Tibial nerve (tissue), 4 donors: ENCODE results near the gene KCNMA1.

ENCODE experiments used
- EP300 ChIP-seq, 2 donors: sonication (generic); formaldehyde crosslinking; IDR thresholded peaks; one replicate each; pipeline ENCODE4 v1.6.1; 2017; ENCODE audit warnings: antibody characterized with exemption in 2 of 2, mild to moderate bottlenecking in 1 of 2
- POLR2A ChIP-seq, 2 donors: fragments of 450-650 bp; IDR thresholded peaks; one replicate each; pipeline ENCODE4 v1.6.1; 2017; ENCODE audit warnings: antibody characterized with exemption in 2 of 2, mild to moderate bottlenecking in 2 of 2, moderate library complexity in 2 of 2
- TF ChIP-seq, protein P1 (sequence below), 5 experiments: fragments of 200-600 bp in 3 of 5; fragments of 450-650 bp in 2 of 5; sonication (generic) in 3 of 5; IDR thresholded peaks; one replicate each; pipeline ENCODE4 v1.5.1; 2016 to 2019; ENCODE audit warnings: antibody characterized with exemption in 5 of 5, mild to moderate bottlenecking in 3 of 5, moderate library complexity in 2 of 5

DNA sequence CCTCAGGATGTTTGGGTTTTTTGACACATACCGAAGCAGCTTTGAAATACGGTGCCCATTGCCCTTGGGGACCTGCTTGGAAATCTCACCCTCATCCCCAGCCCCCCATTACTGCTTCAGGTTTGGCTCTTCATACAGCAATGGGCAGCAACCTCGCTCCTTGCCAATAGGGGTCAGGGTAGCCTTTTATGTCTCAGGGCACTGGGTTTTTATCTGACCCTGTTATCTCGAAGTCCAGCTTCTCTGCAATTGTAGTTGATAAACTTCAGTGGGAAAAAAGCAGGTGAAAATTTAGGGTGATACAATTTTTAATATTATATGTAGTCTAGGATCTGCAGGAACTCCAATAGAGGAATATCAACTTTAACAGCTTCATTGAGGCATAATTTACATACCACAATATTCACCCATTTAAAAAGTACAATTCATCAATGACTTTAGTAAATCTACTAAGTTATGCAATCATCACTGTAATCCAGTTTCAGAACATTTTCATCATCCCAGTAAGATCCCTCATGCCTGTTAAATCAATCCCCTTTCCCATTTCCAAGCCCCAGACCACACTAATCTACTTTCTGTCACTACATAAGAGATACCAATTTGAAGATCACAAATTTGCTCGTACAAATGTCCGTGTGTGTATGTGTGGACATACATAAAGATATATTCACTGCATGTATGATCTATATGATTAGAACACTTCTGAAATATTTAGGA, 386.2 kb downstream of the KCNMA1 start:
- TF ChIP-seq, protein P1, sequence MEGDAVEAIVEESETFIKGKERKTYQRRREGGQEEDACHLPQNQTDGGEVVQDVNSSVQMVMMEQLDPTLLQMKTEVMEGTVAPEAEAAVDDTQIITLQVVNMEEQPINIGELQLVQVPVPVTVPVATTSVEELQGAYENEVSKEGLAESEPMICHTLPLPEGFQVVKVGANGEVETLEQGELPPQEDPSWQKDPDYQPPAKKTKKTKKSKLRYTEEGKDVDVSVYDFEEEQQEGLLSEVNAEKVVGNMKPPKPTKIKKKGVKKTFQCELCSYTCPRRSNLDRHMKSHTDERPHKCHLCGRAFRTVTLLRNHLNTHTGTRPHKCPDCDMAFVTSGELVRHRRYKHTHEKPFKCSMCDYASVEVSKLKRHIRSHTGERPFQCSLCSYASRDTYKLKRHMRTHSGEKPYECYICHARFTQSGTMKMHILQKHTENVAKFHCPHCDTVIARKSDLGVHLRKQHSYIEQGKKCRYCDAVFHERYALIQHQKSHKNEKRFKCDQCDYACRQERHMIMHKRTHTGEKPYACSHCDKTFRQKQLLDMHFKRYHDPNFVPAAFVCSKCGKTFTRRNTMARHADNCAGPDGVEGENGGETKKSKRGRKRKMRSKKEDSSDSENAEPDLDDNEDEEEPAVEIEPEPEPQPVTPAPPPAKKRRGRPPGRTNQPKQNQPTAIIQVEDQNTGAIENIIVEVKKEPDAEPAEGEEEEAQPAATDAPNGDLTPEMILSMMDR (IDR thresholded peaks at IDR 0.05): no peak
- no peak for TF ChIP-seq POLR2A (IDR thresholded peaks at IDR 0.05)
- TF ChIP-seq EP300 (IDR thresholded peaks at IDR 0.05): no peak
